HepG2 (cell line): ENCODE measurements around the gene MAP3K8. TPM values are rescaled to one million over a fixed set of nuclear protein-coding genes. Genes with fewer than 3 reads are reported as not detected.

Source experiments
- ATAC-seq: fragments of 200-7000 bp; cut with Tn5 transposase; 3 replicates; pipeline ENCODE4 v1.9.1; 2020; ENCODE audit warnings: mild to moderate bottlenecking, moderate library complexity
- BruUV-seq: library from RNA; stranded (reverse); fragments of 400-500 nt; replicated peaks from 2 replicates; lab custom pipeline; 2021; lab: Mats Ljungman, UMichigan
- CTCF ChIA-PET: fragments of 300-600 bp; formaldehyde crosslinking; extraction: SDS; loops from one replicate; lab custom pipeline; 2021; ENCODE audit warnings: low total read pairs, inconsistent platforms, low intra/inter-chr PET ratio; lab: Yijun Ruan, JAX
- POLR2A ChIA-PET: fragments of 350-600 bp; sonication (Branson Sonifier 250); formaldehyde crosslinking; loops from one replicate; lab custom pipeline; 2020; ENCODE audit warnings: antibody characterized with exemption, inconsistent platforms; lab: Yijun Ruan, JAX
- DNase-seq: peaks from one replicate; pipeline ENCODE4 v3.0.0-alpha.2; 2015; ENCODE audit warnings: low spot score
- FAIRE-seq: peaks from 3 replicates; lab custom pipeline; 2011; peaks lifted over from hg19 to GRCh38; lab: Jason Lieb, UNC
- H2AFZ ChIP-seq: one replicate; pipeline ENCODE4 v1.6.1; 2011; ENCODE audit warnings: low read length, inconsistent platforms
- H3K27ac ChIP-seq: fragments of 300-600 bp; 3 replicates; pipeline ENCODE4 v1.8.0; 2011; ENCODE audit warnings: mixed run types, mild to moderate bottlenecking, mixed read lengths, low read length, inconsistent platforms; ENCODE audit not compliant: insufficient read depth; ENCODE audit errors: extremely low read length
- H3K27me3 ChIP-seq, 2 experiments: fragments of 200-600 bp in 1 of 2; 2 replicates in 1 of 2; 3 replicates in 1 of 2; pipeline versions ENCODE4 v1.6.0 to v1.8.0; 2011; ENCODE audit warnings: low read length in 2 of 2, mild to moderate bottlenecking in 2 of 2, moderate library complexity in 2 of 2, inconsistent platforms in 1 of 2; ENCODE audit not compliant: insufficient read depth in 2 of 2, control insufficient read depth in 1 of 2
- H3K36me3 ChIP-seq, 2 experiments: fragments of 200-600 bp in 1 of 2; replicated peaks in 1 of 2; 2 replicates in 1 of 2; 3 replicates in 1 of 2; pipeline versions ENCODE4 v1.5.1 to v1.8.0; 2011; ENCODE audit warnings: low read length in 2 of 2, inconsistent platforms in 1 of 2; ENCODE audit not compliant: insufficient read depth in 2 of 2, control insufficient read depth in 1 of 2
- H3K4me1 ChIP-seq: 2 replicates; pipeline ENCODE4 v1.5.1; 2012; ENCODE audit warnings: low read length, inconsistent platforms; ENCODE audit not compliant: insufficient read depth
- H3K4me2 ChIP-seq: 2 replicates; pipeline ENCODE4 v1.6.0; 2011; ENCODE audit warnings: low read depth, low read length, inconsistent platforms
- H3K4me3 ChIP-seq, 3 experiments: fragments of 200-600 bp in 1 of 3; sonication (generic), shearing (Covaris generic) in 1 of 3; replicated peaks in 1 of 3; 2 replicates each; pipeline ENCODE4 v1.5.1; 2011 to 2016; ENCODE audit warnings: low read length in 3 of 3, inconsistent platforms in 2 of 3, low read depth in 2 of 3, mild to moderate bottlenecking in 2 of 3, control low read depth in 1 of 3, mixed read lengths in 1 of 3; ENCODE audit not compliant: insufficient read depth in 1 of 3
- H3K79me2 ChIP-seq: one replicate; pipeline ENCODE4 v1.6.1; 2011; ENCODE audit warnings: low read length, inconsistent platforms; ENCODE audit not compliant: insufficient read depth
- H3K9ac ChIP-seq: 2 replicates; pipeline ENCODE4 v1.6.0; 2011; ENCODE audit warnings: mild to moderate bottlenecking, low read depth, low read length, inconsistent platforms; ENCODE audit not compliant: insufficient read depth
- H3K9me3 ChIP-seq: 2 replicates; pipeline ENCODE4 v1.5.1; 2012; ENCODE audit warnings: mild to moderate bottlenecking, low read length
- H4K20me1 ChIP-seq: 2 replicates; pipeline ENCODE4 v1.6.0; 2011; ENCODE audit warnings: inconsistent platforms, mild to moderate bottlenecking, low read length, moderate library complexity; ENCODE audit not compliant: insufficient read depth
- CENPT ChIP-seq: sonication (generic); formaldehyde crosslinking; IDR thresholded peaks from 2 replicates; pipeline ENCODE4 v1.8.0; 2022; ENCODE audit warnings: low read depth, mild to moderate bottlenecking, moderate library complexity, missing genetic modification reagents
- EEA1 ChIP-seq: sonication (generic); formaldehyde crosslinking; IDR thresholded peaks from 2 replicates; pipeline ENCODE4 v1.5.1; 2020; ENCODE audit warnings: mild to moderate bottlenecking, missing genetic modification reagents, borderline replicate concordance
- HINFP ChIP-seq: sonication (generic); formaldehyde crosslinking; IDR thresholded peaks from 2 replicates; pipeline ENCODE4 v1.4.0; 2020; ENCODE audit warnings: low read depth, mild to moderate bottlenecking, missing genetic modification reagents
- NPAS2 ChIP-seq: sonication (generic); formaldehyde crosslinking; IDR thresholded peaks from 2 replicates; pipeline ENCODE4 v1.8.0; 2022; ENCODE audit warnings: mild to moderate bottlenecking, missing genetic modification reagents, borderline replicate concordance
- PRMT3 ChIP-seq: sonication (generic); formaldehyde crosslinking; IDR thresholded peaks from 2 replicates; pipeline ENCODE4 v1.8.1; 2022; ENCODE audit warnings: low read depth, mild to moderate bottlenecking, moderate library complexity, missing genetic modification reagents, borderline replicate concordance
- ZNF484 ChIP-seq: sonication (generic); formaldehyde crosslinking; IDR thresholded peaks from 2 replicates; pipeline ENCODE4 v1.5.1; 2020; ENCODE audit warnings: mild to moderate bottlenecking, low read depth, missing genetic modification reagents, borderline replicate concordance
- ZNF691 ChIP-seq: sonication (generic); formaldehyde crosslinking; IDR thresholded peaks from 2 replicates; pipeline ENCODE4 v1.4.0; 2020; ENCODE audit warnings: missing genetic modification reagents, low read depth, mild to moderate bottlenecking, borderline replicate concordance
- ZSCAN21 ChIP-seq: sonication (generic); formaldehyde crosslinking; IDR thresholded peaks from 2 replicates; pipeline ENCODE4 v1.8.0; 2022; ENCODE audit warnings: mild to moderate bottlenecking, missing genetic modification reagents, moderate library complexity, borderline replicate concordance
- WGBS: methylation state at CpG from one replicate; pipeline ENCODE4 v1.1.6; 2017; ENCODE audit warnings: low lambda C conversion rate; 5-methylcytosine and 5-hydroxymethylcytosine counted together
- in situ Hi-C: cut with HindIII; loops from 2 replicates; pipeline ENCODE4 v1.10.0; 2017; ENCODE audit warnings: low pct_unique_long_range_greater_than_20kb; ENCODE audit not compliant: extremely low pct_ligation_motif_present
- intact Hi-C: fragments of 100-400 bp; cut with micrococcal nuclease; formaldehyde crosslinking; loops from one replicate; pipeline ENCODE4 v1.10.0; 2022; ENCODE audit not compliant: unreplicated experiment
- polyA plus RNA-seq, 8 experiments: library from polyadenylated mRNA; depleted of rRNA in 3 of 8; stranded (reverse) in 7 of 8; unstranded in 1 of 8; fragments of >200 nt; fragmentation: Illumina TruSeq in 4 of 8; extraction: Trizol in 4 of 8; gene quantifications; 2 replicates each; pipeline versions ENCODE4 v1.2.1 to v1.2.3, GENCODE V29; 2011 to 2016; ENCODE audit warnings: low read depth in 4 of 8, missing spikeins in 1 of 8, mixed read lengths in 1 of 8; ENCODE audit not compliant: insufficient read depth in 1 of 8
- total RNA-seq, 5 experiments: library from RNA; depleted of rRNA; stranded (reverse); fragments of >200 nt; fragmentation: Illumina TruSeq; extraction: Trizol; gene quantifications; 2 replicates each; pipeline ENCODE4 v1.2.3, GENCODE V29; 2016; ENCODE audit warnings: low read depth in 1 of 5

The MAP3K8 gene
- total and polyA plus RNA-seq, 2 of the 13 experiments (the other 11 are each of a cell fraction or from before 2014, with no cell fraction given), result 19.3 to 37.9 TPM

- intact Hi-C loops, result no loop called here
- Histone ChIP-seq H3K4me2 (no peak overlapping the region), H3K27me3 (no peaks in the 10 kb centered on the region), H4K20me1 (no peaks in the 10 kb centered on the region), H3K27ac (no peak overlapping the region), H3K4me1 (no peaks in the 10 kb centered on the region; the same call in 1 of the 2 replicates), H3K9me3 (no peaks in the 10 kb centered on the region), H3K36me3 (peaks cover 17 to 60% of the 10 kb centered on the region in 2 experiments), H3K4me3 (no peak overlapping the region), H3K9ac (no peak overlapping the region), H3K79me2 (peaks cover 25% of the 10 kb centered on the region), H2AFZ (no peak overlapping the region)
- ATAC-seq (no peak), DNase-seq (no peak), FAIRE-seq (no peak)
- in situ Hi-C loops, result loop anchor here (25.0 kb wide), 1 partner anchor 1492 kb away; the partner anchor contains the start of gene ARHGAP12
- POLR2A ChIA-PET, result no interaction called here
- no peak for TF ChIP-seq HINFP (CRISPR knock-in tag)
- TF ChIP-seq EEA1 (CRISPR knock-in tag), result no peak
- TF ChIP-seq PRMT3, result no peak
- no peak for TF ChIP-seq CENPT (CRISPR knock-in tag)
- no peak for TF ChIP-seq NPAS2 (CRISPR knock-in tag)
- no peak for TF ChIP-seq ZNF691
- no peak for TF ChIP-seq ZSCAN21
- TF ChIP-seq ZNF484 (CRISPR knock-in tag), result no peak
- no TSS peak for BruUV-seq
- CTCF ChIA-PET, result no interaction called here
- 88% methylated on average over 2 of the region's 2 CpGs for WGBS
Measured at GRCh38 chr10:30445711-30446110, 11.7 kb downstream of the MAP3K8 start.
